Sciatic nerve (tissue), 2 donors: ENCODE data around the gene KIFAP3. TPM values are rescaled to one million over a fixed set of nuclear protein-coding genes. Genes with fewer than 3 reads are reported as not detected.
A peak's percentile ranks its signal among the peaks of the same experiment; 100 is the strongest.
"Not testable (repeated sequence)": the region's sequence is repeated elsewhere in the genome, so short reads cannot be mapped to it uniquely, and the experiment has no call there.

Source experiments
- ATAC-seq: fragments of 200-7000 bp; cut with Tn5 transposase; one replicate; pipeline ENCODE4 v1.9.1; 2020; ENCODE audit warnings: mild to moderate bottlenecking, moderate library complexity
- DNase-seq: peaks from one replicate; pipeline ENCODE4 v3.0.0-alpha.2; 2020; ENCODE audit warnings: low spot score
- intact Hi-C: fragments of 100-400 bp; cut with DNase I; formaldehyde crosslinking; loops from one replicate; pipeline ENCODE4 v1.14.2; 2022
- total RNA-seq: library from RNA; stranded (reverse); fragmentation: NEBNext Ultra II Directional; extraction: Animal tissue kit (Norgen Biotek cat#: 25700); gene quantifications from one replicate; pipeline ENCODE4 v1.2.1, GENCODE V29; 2021
- donor health status: DM: no; HTN: no; CAD: no.
- donor health status: DM: no; HTN: no; CAD: no.

KIFAP3 gene
- total RNA-seq, 1 donor from 2014 or later, result 49.9 TPM

GRCh38 chr1:170067253-170067819 is 7.2 kb downstream of the KIFAP3 start:
- no peak for DNase-seq

GRCh38 chr1:170064821-170065220 is 9.7 kb downstream of the KIFAP3 start:
- ATAC-seq, result no peak
- intact Hi-C loops, result no loop called here
- DNase-seq, result no peak

More at GRCh38 chr1:170067253-170067819, 7.2 kb downstream of the KIFAP3 start:
- no peak for ATAC-seq
- intact Hi-C loops, result no loop called here

- ATAC-seq, result no peak
- no peak for DNase-seq
- intact Hi-C loops, result no loop called here
Measured at GRCh38 chr1:170063109-170063826, 11.2 kb downstream of the KIFAP3 start.

GRCh38 chr1:170061676-170062075 is 12.8 kb downstream of the KIFAP3 start:
- DNase-seq, ATAC-seq, intact Hi-C loops: not testable (repeated sequence)

- ATAC-seq, DNase-seq, intact Hi-C loops: not testable (repeated sequence)
Measured at GRCh38 chr1:170060015-170060520, 14.4 kb downstream of the KIFAP3 start.

- DNase-seq, result no peak
Measured at GRCh38 chr1:170049176-170049800, 25.2 kb downstream of the KIFAP3 start.

GRCh38 chr1:170048515-170048914 is 26.0 kb downstream of the KIFAP3 start:
- DNase-seq (no peak), ATAC-seq (no peak)

More at GRCh38 chr1:170049176-170049800, 25.2 kb downstream of the KIFAP3 start:
- ATAC-seq, result no peak
- intact Hi-C loops, result no loop called here

GRCh38 chr1:170044187-170044586 is 30.3 kb downstream of the KIFAP3 start:
- intact Hi-C loops, result no loop called here
- ATAC-seq, result no peak
- no peak for DNase-seq

More at GRCh38 chr1:170048515-170048914, 26.0 kb downstream of the KIFAP3 start:
- intact Hi-C loops, result no loop called here

- intact Hi-C loops, result no loop called here
- DNase-seq (no peak), ATAC-seq (no peak)
Measured at GRCh38 chr1:170041423-170042192, 32.9 kb downstream of the KIFAP3 start.

GRCh38 chr1:170032531-170033280 is 41.8 kb downstream of the KIFAP3 start:
- intact Hi-C loops, result no loop called here
- ATAC-seq (peak; percentile 30), DNase-seq (no peak)

GRCh38 chr1:170030212-170030611 is 44.3 kb downstream of the KIFAP3 start:
- DNase-seq (no peak), ATAC-seq (no peak)
- intact Hi-C loops, result no loop called here

- no peak for ATAC-seq
- intact Hi-C loops, result no loop called here
- DNase-seq, result no peak
Measured at GRCh38 chr1:170027760-170028159, 46.7 kb downstream of the KIFAP3 start.

GRCh38 chr1:170020859-170021258 is 53.6 kb downstream of the KIFAP3 start:
- intact Hi-C loops, result no loop called here
- ATAC-seq (no peak), DNase-seq (no peak)

- ATAC-seq (no peak), DNase-seq (no peak)
- intact Hi-C loops, result no loop called here
Measured at GRCh38 chr1:170017478-170017877, 57.0 kb downstream of the KIFAP3 start.

GRCh38 chr1:170012920-170013319 is 61.6 kb downstream of the KIFAP3 start:
- DNase-seq, result no peak
- intact Hi-C loops, result no loop called here
- no peak for ATAC-seq

- intact Hi-C loops, result no loop called here
- peak; percentile 61 for DNase-seq
- no peak for ATAC-seq
Measured at GRCh38 chr1:170010443-170010842, 64.1 kb downstream of the KIFAP3 start.

- ATAC-seq (no peak), DNase-seq (no peak)
- intact Hi-C loops, result no loop called here
Measured at GRCh38 chr1:170009551-170009950, 64.9 kb downstream of the KIFAP3 start.

- intact Hi-C loops, ATAC-seq: not testable (repeated sequence)
Measured at GRCh38 chr1:170008745-170009144, 65.8 kb downstream of the KIFAP3 start.

More at GRCh38 chr1:170008745-170009144, 65.8 kb downstream of the KIFAP3 start:
- not testable (repeated sequence) for DNase-seq
